HG03442 (cell line): ENCODE measurements around the gene CMSS1.

Experiments used
- ATAC-seq: cut with Tn5 transposase; IDR thresholded peaks from one replicate; pipeline ENCODE4 v1.9.1; 2021; ENCODE audit warnings: mild to moderate bottlenecking, moderate library complexity; ENCODE audit not compliant: unreplicated experiment

CMSS1 gene

DNA sequence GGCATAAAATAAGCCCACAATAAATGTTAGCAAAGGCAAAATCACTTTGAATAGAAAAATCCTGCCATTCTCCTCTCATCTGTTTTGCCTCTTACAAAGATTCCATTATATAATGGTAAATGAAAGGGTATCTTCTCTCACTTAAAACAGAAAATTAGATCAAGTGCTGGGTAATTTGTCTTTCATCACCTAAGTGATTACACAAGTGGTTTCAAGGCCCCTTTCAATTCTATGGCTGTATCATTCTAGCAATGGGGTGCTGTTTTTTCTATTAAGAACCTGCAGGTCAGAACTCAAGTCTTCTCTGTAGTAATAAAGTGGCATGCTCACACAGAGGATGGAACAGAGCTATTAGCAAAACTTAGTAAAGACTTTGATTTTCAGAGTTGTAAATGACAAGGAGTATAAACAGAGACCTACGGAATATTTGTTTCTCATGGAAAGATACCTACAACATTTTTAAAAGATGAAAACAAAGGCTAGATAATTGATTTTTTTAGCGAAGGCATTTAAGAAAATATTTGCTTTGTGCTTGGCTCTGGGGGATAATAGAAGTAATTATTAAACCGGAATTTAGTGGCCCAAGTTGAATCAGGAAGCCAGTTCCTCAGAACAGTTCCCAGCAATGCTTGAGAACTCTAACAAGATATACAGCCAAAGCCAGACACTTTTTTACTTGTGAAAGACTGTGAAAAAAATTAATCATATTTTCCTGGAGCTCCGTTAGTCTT, 137.4 kb downstream of the CMSS1 start:
- no peak for ATAC-seq

DNA sequence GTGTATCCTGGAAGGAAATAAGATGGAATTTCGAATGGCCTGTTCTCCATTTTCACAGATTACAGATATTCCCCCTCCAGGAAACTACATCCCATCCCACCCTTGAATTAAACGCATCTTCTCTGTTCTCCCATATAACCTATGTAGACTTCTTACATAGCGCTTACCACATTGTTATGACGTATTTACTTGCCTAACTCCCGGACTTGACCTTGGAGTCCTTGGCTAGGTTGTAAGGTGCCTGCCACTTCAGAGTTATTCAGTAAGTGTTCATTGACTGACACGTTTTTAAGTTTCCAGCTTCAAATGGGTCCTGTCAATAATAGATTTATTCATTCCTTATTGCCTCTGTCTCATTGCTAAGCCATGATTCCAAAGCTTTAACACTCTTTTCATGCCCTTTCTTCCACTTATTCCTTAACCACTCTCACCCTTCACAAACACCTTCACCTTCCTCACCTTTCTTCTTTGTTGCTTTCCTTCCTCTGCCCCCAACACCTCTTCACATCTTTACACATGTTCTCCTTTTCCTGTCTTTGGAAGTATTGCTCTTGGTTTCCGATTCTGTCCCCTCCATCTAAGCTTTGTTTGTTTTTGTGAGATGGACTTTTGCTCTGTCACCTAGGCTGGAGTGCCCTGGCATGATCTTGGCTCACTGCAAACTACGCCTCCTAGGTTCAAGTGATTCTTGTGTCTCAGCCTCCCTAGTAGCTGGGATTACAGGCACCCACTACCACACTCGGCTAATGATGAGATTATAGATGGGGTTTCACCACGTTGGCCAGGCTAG, 138.3 kb downstream of the CMSS1 start:
- ATAC-seq: no peak

GRCh38 chr3:99957151-99957796, 139.6 kb downstream of the CMSS1 start:
- no peak for ATAC-seq

DNA sequence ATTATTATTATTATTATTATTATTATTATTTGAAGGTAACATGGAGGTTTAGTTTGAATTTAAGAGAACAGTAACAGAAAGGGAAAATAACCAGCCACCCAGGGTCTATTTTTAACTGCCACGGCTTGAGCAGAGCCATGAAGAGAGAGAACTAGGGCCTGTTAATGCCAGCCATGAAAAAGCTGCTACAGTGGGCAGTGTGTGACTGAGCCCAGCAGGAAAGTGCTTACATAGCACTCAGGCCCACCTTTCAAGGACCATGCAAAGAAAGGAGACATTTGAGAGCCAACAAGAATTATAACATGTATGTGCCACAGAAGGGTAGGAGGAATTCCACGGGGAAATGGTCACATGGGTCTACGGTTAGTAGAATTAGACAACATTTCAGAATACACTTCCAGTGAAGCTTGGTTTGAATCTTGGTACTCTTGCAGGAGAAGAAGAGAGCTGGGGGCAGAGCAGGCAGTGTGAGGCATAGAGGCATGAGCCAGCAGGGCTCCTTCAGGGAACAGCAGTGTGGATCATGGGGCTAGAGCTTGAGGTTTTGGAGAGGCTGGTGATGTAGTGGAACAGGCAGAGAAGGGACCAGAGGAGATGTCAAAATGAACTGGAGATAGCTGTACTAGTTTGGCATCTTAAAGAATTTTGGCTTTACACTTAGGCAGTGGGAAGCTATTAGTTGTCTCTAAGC, 140.7 kb downstream of the CMSS1 start:
- no peak for ATAC-seq

- ATAC-seq: no peak
These were observed 142.6 kb downstream of the CMSS1 start for GRCh38 chr3:99960123-99960878.

DNA sequence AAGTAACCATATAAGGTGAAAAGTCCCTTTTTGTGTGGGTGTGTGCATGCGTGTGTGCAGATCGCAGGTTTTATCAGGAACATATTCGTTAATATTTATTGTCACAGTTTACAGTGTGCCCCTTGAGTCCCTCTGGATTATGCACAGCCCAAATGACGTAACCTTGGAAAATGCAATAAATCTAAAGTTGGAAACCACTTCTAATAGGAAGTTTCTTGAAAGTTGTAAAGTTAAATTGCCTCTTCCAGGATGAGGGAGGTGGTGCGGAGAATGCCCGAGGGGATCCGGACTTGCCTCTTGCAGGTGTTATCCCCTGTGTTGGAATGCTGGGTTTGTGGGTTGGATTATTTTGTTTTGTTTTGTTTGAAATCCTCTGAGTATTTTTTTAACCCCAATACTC, 143.3 kb downstream of the CMSS1 start:
- no peak for ATAC-seq

- ATAC-seq: no peak
These were observed 144.3 kb downstream of the CMSS1 start for GRCh38 chr3:99961756-99962515.

DNA sequence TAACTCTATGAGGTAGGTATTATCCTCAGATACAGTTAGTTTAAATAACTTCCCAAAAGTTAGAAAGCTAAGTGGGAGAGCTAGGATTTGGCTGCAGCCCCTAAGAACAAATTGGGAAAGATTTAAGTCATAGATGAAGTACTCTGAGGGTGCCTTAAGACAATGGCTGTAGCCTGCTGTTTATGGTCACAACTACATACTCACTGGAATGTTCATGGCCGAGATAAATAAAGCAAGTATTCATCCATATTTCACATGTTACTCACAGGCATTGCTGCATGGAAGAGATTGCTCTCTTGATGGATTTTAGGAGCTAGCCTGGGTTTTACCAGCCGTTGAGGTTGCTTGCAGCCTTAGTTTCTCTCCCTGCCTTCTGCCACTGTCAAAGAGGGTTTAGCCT, 145.0 kb downstream of the CMSS1 start:
- no peak for ATAC-seq

- no peak for ATAC-seq
These were observed 147.4 kb downstream of the CMSS1 start for GRCh38 chr3:99965077-99965476.

GRCh38 chr3:99965681-99966408, 148.2 kb downstream of the CMSS1 start:
- no peak for ATAC-seq

DNA sequence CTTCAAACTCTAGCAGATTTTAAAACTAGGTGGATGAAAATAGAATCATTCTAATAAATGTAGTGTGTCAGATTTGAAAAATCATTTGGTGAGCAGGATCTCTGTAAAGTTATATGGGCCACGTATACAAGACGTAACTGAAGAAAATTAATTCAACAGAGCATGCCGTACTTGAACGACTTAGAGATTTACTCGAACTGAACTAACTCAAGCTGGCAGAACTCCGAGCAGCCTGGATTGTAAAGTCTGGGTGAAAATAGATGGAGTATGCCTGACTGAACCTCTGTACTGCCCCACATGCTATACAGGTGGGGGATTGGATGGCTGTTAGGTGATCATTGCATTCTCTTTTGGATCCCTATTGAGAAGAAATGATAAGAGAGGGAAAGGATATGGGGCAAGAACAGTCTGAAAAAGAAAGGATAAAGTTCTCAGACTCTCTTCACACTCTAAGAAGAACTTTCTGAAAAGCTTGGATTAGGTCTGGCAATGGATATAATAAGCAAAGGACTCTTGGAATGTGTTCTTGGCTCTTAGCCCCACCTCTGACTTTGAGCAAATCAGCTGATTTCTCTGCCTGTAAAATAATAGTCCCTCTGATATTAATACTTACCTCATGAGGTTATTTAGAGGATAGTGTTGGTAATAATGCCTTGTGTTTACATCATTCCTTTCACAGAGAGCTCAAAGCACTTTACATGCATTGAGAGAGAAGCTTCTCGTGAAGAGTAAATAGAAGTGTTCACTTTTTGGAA, 149.2 kb downstream of the CMSS1 start:
- no peak for ATAC-seq

DNA sequence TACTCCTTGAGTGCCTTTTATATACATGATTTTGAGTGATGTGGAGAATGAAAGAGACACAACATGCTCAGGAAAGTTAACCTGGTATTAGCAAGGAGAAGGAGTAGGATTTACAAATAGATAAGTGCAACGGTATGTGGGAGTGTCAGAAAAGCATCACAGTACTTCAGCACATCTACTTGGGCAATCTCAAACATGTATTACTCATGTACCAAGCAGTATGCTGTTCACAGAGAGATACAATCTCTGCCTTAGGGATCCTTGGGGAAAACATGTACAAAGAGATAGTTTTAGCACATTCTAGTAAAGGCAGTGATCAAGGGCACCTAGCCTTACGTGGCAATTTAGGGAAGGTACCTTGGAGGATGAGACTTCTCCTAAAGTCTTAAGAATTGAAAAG, 150.1 kb downstream of the CMSS1 start:
- ATAC-seq: no peak

DNA sequence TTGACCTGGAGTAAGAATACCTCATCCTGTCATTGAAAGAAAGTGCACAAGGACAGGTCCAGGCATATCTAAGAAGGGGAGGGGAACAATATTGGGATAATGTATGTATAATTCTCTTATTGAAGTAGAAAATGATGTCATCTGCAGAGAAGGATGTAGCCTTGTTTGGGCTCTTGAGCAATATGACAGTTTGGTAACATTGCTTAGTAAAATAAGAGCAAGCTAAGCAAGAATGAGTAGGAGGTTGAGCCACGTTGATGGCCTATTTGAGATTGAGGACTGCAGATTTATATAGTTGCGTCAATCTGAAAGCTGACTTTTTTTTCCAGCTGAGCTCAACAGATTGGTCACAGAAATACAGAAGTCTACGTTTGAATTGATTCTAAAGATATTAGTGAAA, 151.5 kb downstream of the CMSS1 start:
- ATAC-seq: no peak

DNA sequence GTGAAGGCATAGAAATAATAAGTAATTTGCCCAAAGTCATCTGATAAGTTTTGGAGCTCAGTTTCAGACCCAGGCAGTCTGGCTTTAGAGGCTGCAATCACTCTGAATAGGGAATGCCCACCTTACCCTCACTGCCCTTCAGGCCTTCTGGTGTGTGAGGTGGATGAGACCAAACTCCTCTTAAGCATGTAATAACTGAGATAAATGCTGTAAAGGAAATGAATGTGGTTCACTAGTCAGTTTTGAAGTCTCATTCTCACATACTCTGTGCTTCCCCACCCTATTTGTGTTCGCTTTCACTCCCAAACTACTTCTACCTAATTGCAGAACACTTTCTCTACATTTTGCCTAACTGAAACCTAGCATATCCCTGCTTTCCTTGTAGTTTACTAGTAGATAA, 152.5 kb downstream of the CMSS1 start:
- peak; percentile 99 for ATAC-seq

DNA sequence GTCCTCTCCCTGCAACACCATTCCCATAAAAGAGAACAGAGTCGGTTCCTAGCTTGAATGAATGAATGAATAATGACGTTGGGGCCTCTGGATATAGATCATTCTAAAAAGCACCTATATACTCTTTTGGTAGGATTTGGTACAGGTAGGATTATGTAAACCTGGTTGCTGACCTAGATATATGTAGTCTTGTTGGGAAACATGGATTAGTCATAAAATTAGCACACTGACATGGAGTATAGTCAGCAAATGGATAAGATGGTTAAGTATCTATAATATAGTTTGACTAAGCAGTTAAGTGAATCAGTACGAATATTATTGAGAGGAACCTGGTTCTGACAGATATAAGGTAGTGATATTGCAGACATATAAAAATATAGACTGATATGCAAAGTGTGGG, 154.1 kb downstream of the CMSS1 start:
- no peak for ATAC-seq

- no peak for ATAC-seq
These were observed 154.9 kb downstream of the CMSS1 start for GRCh38 chr3:99972380-99973104.

- ATAC-seq: no peak
These were observed 157.3 kb downstream of the CMSS1 start for GRCh38 chr3:99974989-99975388.

GRCh38 chr3:99976584-99976983, 158.9 kb downstream of the CMSS1 start:
- no peak for ATAC-seq
